ENCODE measurements around the gene NEK8.
"Not testable (repeated sequence)": the region's sequence is repeated elsewhere in the genome, so short reads cannot be mapped to it uniquely, and the experiment has no call there.

NEK8 gene

DNA sequence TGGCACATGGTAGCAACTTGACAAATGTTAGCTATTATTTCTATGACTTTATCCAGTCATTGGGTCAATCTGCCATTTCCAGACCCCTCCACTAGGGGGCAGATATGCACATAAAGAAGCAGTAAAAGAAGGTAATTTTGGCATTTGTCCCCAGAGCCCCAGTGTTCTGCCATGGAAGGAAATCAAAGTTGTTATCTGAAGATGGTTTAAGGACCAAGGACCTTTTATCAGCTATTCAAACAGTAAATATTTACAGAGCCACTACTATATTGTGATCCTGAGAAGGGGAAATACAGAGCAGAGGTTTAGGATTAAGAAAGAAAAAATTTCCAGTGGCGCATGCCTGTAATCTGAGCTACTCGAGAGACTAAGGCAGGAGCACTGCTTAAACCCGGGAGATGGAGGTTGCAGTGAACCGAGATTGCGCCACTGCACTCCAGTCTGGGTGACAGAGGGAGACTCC, 35.2 kb downstream of the NEK8 start:
- DNase-seq (ENCODE audit: low read depth), result peak; percentile 77

DNA sequence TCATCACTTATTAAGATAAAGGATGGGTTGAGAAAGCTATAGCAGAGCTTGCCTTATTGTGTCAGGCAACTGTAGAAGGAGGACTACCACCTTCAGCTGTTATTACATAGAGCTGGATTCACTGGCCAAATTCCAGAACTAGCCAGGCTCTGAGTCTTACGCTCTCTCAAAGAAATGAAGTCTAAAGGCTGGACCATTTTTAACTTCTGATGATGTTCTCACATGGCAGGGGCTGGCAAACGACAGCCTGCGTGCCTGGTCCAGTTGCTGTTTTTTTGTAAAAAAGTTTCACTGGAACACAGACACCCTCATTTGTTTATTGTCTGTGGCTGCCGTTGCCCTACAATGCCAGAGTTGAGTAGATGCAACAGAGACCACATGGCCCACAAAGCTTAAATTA, 36.5 kb downstream of the NEK8 start:
- DNase-seq (ENCODE audit: low read depth), result no peak

DNA sequence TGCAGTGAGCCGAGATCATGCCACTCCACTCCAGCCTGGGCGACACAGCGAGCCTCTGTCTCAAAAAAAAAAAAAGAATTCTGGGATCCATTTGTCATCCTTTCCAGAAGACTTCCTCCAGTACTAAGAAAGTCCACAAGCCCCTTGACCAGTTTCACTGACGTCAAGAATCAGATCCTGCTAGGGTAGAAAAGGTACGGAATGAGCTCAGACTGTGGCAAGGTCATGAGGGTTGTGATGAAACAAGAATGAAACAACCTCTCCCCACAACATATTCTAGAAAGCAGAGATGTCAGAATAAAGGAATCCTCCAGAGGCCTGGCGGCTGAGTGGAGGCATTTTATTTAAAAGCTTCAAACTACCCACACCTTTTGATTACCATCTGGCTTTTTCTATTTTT, 45.1 kb downstream of the NEK8 start:
- no peak for DNase-seq (ENCODE audit: low read depth)

DNA sequence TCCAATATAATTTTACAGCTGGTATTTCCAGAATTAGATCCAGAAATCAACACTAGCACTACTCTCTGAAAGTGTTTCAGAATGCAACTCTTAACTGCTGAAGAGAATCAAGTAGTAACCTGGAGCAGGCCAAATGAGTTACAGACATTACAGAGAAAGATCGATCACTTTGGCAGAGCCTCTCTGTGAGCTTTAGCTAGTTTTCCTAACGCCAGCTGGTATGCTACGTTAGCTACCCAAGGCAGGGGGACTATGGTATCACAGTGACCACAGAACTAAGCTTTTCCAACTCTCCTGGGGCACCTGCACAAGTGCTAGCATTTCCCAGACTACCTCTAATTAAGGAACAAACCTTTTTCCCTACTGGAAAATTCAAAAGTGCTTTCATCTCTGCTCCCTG, 45.6 kb downstream of the NEK8 start:
- no peak for DNase-seq (ENCODE audit: low read depth)

DNA sequence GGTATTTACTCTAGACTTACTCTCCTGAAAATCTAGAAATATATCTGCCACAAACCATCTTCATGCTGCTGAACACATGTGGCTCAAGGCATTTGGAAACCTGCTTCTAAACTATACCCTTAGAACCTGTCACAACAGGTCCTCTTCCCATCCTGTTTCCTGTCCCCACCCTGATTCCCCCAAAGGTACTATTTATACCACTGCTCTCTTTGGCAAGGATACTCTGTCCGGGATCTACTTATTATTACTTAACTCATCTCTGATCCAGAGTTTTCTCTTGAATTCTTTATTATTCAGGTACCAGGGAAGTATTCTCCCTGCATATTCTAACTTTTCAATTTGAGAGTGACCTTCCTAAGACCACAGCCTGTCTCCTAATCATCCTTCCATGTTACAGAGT, 48.6 kb downstream of the NEK8 start:
- no peak for DNase-seq (ENCODE audit: low read depth)

DNA sequence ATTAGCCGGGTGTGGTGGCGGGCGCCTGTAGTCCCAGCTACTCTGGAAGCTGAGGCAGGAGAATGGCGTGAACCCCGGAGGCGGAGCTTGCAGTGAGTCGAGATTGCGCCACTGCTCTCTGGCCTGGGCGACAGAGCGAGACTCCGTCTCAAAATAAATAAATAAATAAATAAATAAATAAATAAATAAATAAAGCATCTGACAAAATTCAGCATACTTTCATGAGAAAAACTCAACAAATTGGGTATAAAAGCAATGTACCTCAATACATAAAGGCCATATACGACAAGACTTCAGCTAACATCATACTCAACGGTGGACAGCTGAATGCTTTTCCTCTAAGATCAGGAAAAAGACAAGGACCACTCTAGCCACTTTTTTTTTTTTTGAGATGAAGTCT, 51.0 kb downstream of the NEK8 start:
- not testable (repeated sequence) for DNase-seq (ENCODE audit: low read depth)

DNA sequence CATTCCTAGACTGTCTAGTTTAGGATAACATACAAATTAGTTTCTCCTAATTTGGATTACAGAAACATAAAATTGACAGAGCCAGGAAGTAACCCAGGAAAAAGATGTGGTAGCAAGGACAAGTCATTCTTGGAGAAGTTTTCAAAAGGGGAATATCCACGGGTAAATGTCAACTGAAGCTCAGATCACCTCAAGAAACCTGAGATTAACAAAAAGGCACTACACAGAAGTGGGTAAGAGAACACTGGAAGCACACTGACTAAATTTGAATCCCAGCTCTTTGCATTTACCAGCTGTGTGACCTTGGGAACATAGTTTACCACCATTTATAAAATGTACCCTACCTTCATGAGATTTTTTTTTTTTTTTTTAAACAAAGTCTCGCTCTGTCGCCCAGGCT, 54.6 kb downstream of the NEK8 start:
- DNase-seq (ENCODE audit: low read depth), result no peak

DNA sequence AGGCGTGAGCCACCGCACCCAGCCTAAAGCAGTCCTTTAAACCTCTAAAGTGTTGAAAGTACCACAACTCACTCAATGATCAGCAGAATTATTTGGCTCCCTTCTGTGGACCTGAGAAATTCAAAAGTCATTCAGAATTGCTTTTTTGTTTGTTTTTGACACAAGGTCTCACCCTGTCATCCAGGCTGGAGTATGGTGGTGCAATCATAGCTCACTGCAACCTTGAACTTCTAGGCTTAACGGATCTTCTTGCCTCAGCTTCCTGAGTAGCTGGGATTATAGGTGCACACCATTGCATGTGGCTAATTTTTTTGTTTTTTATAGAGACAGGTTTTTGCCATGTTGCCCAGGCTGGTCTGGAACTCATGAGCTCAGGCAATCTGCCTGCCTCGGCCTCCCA, 59.5 kb downstream of the NEK8 start:
- no peak for DNase-seq (ENCODE audit: low read depth)
